HepG2 (cell line): ENCODE measurements around the gene PTGDR2.

ENCODE experiments used
- BHLHE40 ChIP-seq: IDR thresholded peaks from 2 replicates; pipeline ENCODE4 v1.6.1; 2011; ENCODE audit warnings: low read length, improper control_type of control experiment
- GABPA ChIP-seq, 2 experiments: IDR thresholded peaks; 2 replicates each; pipeline ENCODE4 v1.6.1; 2011 to 2016; ENCODE audit warnings: low read depth in 2 of 2, low read length in 1 of 2, missing biosample characterization in 1 of 2, missing genetic modification characterization in 1 of 2
- ZBTB34 ChIP-seq: sonication (generic); formaldehyde crosslinking; IDR thresholded peaks from 2 replicates; pipeline ENCODE4 v1.8.0; 2022; ENCODE audit warnings: mild to moderate bottlenecking, missing genetic modification reagents
- ZBTB49 ChIP-seq: sonication (generic); formaldehyde crosslinking; IDR thresholded peaks from 2 replicates; pipeline ENCODE4 v1.4.0; 2020; ENCODE audit warnings: missing genetic modification reagents, borderline replicate concordance
- ZNF253 ChIP-seq: sonication (generic); formaldehyde crosslinking; IDR thresholded peaks from 2 replicates; pipeline ENCODE4 v1.8.0; 2022; ENCODE audit warnings: mild to moderate bottlenecking, missing genetic modification reagents, borderline replicate concordance

- no peak for TF ChIP-seq GABPA (IDR thresholded peaks at IDR 0.05; ENCODE audit: low read depth, low read length)
- TF ChIP-seq GABPA (CRISPR knock-in tag; IDR thresholded peaks at IDR 0.05; ENCODE audit: low read depth): no peak
- TF ChIP-seq ZBTB34 (CRISPR knock-in tag): no peak
- no peak for TF ChIP-seq BHLHE40
- TF ChIP-seq ZBTB49: no peak
- no peak for TF ChIP-seq ZNF253 (CRISPR knock-in tag)
Measured at GRCh38 chr11:60890696-60891095, 34.9 kb upstream of the PTGDR2 start.
